ENCODE results near the gene TAF1C.

The TAF1C gene

GRCh38 chr16:84182104-84182503 lies 4.8 kb downstream of the TAF1C start:
- no peak for DNase-seq

- DNase-seq = no peak
These were observed 5.5 kb downstream of the TAF1C start for GRCh38 chr16:84181144-84181915.

- DNase-seq = no peak
These were observed 6.2 kb downstream of the TAF1C start for GRCh38 chr16:84180519-84181140.

GRCh38 chr16:84179612-84180320 lies 7.1 kb downstream of the TAF1C start:
- no peak for DNase-seq

- no peak for DNase-seq
These were observed 7.8 kb downstream of the TAF1C start for GRCh38 chr16:84178892-84179611.

GRCh38 chr16:84178146-84178765 lies 8.6 kb downstream of the TAF1C start:
- no peak for DNase-seq

- DNase-seq = no peak
These were observed 9.2 kb downstream of the TAF1C start for GRCh38 chr16:84177741-84178073.

- no peak for DNase-seq
These were observed 10.4 kb downstream of the TAF1C start for GRCh38 chr16:84176192-84177053.

GRCh38 chr16:84175350-84176081 lies 11.3 kb downstream of the TAF1C start:
- peak; percentile 14 for DNase-seq

- no peak for DNase-seq
These were observed 12.5 kb downstream of the TAF1C start for GRCh38 chr16:84174396-84174795.

- DNase-seq = no peak
These were observed 17.0 kb downstream of the TAF1C start for GRCh38 chr16:84169765-84170310.

- DNase-seq = no peak
These were observed 19.8 kb downstream of the TAF1C start for GRCh38 chr16:84166796-84167695.

GRCh38 chr16:84165746-84166145 lies 21.1 kb downstream of the TAF1C start:
- DNase-seq = no peak

GRCh38 chr16:84161801-84162200 lies 25.1 kb downstream of the TAF1C start:
- no peak for DNase-seq

- DNase-seq = no peak
These were observed 25.8 kb downstream of the TAF1C start for GRCh38 chr16:84161037-84161436.

GRCh38 chr16:84159800-84160199 lies 27.1 kb downstream of the TAF1C start:
- no peak for DNase-seq

- DNase-seq = no peak
These were observed 27.9 kb downstream of the TAF1C start for GRCh38 chr16:84159007-84159406.

- DNase-seq = peak; percentile 10
These were observed 30.5 kb downstream of the TAF1C start for GRCh38 chr16:84156342-84156784.

GRCh38 chr16:84155771-84156170 lies 31.1 kb downstream of the TAF1C start:
- no peak for DNase-seq

- DNase-seq = no peak
These were observed 31.6 kb downstream of the TAF1C start for GRCh38 chr16:84155226-84155625.

Measured in DMS79 treated with DMSO at 0.1 percent for 48 hours (cell line).